Breast epithelium (tissue), 3 donors: Measurements from ENCODE around the gene GALNT10.

Experiments
- CTCF ChIP-seq, 3 donors: fragments of 450-650 bp; IDR thresholded peaks; one replicate each; pipeline ENCODE4 v1.5.1; 2016 to 2017; ENCODE audit warnings: antibody characterized with exemption in 3 of 3, mild to moderate bottlenecking in 3 of 3, moderate library complexity in 3 of 3
- POLR2A ChIP-seq: fragments of 450-650 bp; IDR thresholded peaks from one replicate; pipeline ENCODE4 v1.6.1; 2016; ENCODE audit warnings: antibody characterized with exemption, mild to moderate bottlenecking, moderate library complexity
- POLR2AphosphoS5 ChIP-seq, 3 donors: sonication (generic); formaldehyde crosslinking; IDR thresholded peaks; one replicate each; pipeline ENCODE4 v1.6.1; 2017; ENCODE audit warnings: antibody characterized with exemption in 3 of 3

GRCh38 chr5:154215571-154216325 lies 25.2 kb downstream of the GALNT10 start:
- TF ChIP-seq POLR2A, result no peak
- TF ChIP-seq CTCF (IDR thresholded peaks at IDR 0.05), result no peak
- TF ChIP-seq POLR2AphosphoS5 (IDR thresholded peaks at IDR 0.05), result no peak
